HG02870 (cell line): ENCODE results near the gene WBP1.
A peak's percentile ranks its signal among the peaks of the same experiment; 100 is the strongest.
"Not testable (repeated sequence)": the region's sequence is repeated elsewhere in the genome, so short reads cannot be mapped to it uniquely, and the experiment has no call there.

Experiments used
- ATAC-seq: cut with Tn5 transposase; IDR thresholded peaks from one replicate; pipeline ENCODE4 v1.9.1; 2021; ENCODE audit warnings: mild to moderate bottlenecking, moderate library complexity; ENCODE audit not compliant: unreplicated experiment

Gene WBP1

GRCh38 chr2:74458132-74458937 is at the start of gene WBP1:
WBP1 (plus strand) TSS chr2:74458438; CDS start chr2:74458603, 165 bp downstream.
- ATAC-seq, result peak; percentile 82

GRCh38 chr2:74413001-74413698 is 45.1 kb upstream of the WBP1 start:
- ATAC-seq, result no peak

- no peak for ATAC-seq
Measured at GRCh38 chr2:74414441-74414840, 43.8 kb upstream of the WBP1 start.

- ATAC-seq, result peak; percentile 44
Measured at GRCh38 chr2:74414881-74415761, 43.1 kb upstream of the WBP1 start.

- ATAC-seq, result peak; percentile 9
Measured at GRCh38 chr2:74415762-74416395, 42.4 kb upstream of the WBP1 start.

- ATAC-seq, result no peak
Measured at GRCh38 chr2:74416778-74417177, 41.5 kb upstream of the WBP1 start.

GRCh38 chr2:74417197-74417596 is 41.0 kb upstream of the WBP1 start:
- ATAC-seq, result no peak

GRCh38 chr2:74417763-74418162 is 40.5 kb upstream of the WBP1 start:
- ATAC-seq, result no peak

GRCh38 chr2:74418312-74418711 is 39.9 kb upstream of the WBP1 start:
- no peak for ATAC-seq

GRCh38 chr2:74419345-74419744 is 38.9 kb upstream of the WBP1 start:
- no peak for ATAC-seq

- no peak for ATAC-seq
Measured at GRCh38 chr2:74420006-74420405, 38.2 kb upstream of the WBP1 start.

- ATAC-seq, result not testable (repeated sequence)
Measured at GRCh38 chr2:74420443-74421103, 37.7 kb upstream of the WBP1 start.

GRCh38 chr2:74421221-74421870 is 36.9 kb upstream of the WBP1 start, which contains the start of the genes C2orf81 and WDR54:
C2orf81 (minus strand) TSS chr2:74421619; CDS start chr2:74421560, 59 bp downstream.
WDR54 (plus strand) TSS chr2:74421730; CDS start chr2:74422154, 424 bp downstream.
- peak; percentile 92 for ATAC-seq

GRCh38 chr2:74423231-74424095 is 34.8 kb upstream of the WBP1 start:
- ATAC-seq, result no peak

GRCh38 chr2:74424139-74424992 is 33.9 kb upstream of the WBP1 start:
- no peak for ATAC-seq

GRCh38 chr2:74424995-74425406 is 33.2 kb upstream of the WBP1 start:
- ATAC-seq, result no peak

GRCh38 chr2:74425523-74425922 is 32.7 kb upstream of the WBP1 start:
- no peak for ATAC-seq
